Left ventricle myocardium superior (tissue), 1 donor: ENCODE results near the gene DPP6. TPM values are rescaled to one million over a fixed set of nuclear protein-coding genes. Genes with fewer than 3 reads are reported as not detected.

ENCODE experiments used
- ATAC-seq: fragments of 200-7000 bp; cut with Tn5 transposase; one replicate; pipeline ENCODE4 v1.9.1; 2020; ENCODE audit warnings: mild to moderate bottlenecking, moderate library complexity
- DNase-seq: peaks from one replicate; pipeline ENCODE4 v3.0.0-alpha.2; 2020
- intact Hi-C: fragments of 100-400 bp; cut with micrococcal nuclease; formaldehyde crosslinking; loops from one replicate; pipeline ENCODE4 v1.11.0; 2022
- total RNA-seq: library from RNA; stranded (reverse); fragmentation: NEBNext Ultra II Directional; extraction: Animal tissue kit (Norgen Biotek cat#: 25700); gene quantifications from one replicate; pipeline ENCODE4 v1.2.1, GENCODE V29; 2021
- donor health status: DM: no; HTN: yes; CAD: no; lungs with severe emphysema.

The DPP6 gene
- total RNA-seq, 1 donor from 2014 or later, result not detected

GRCh38 chr7:154474903-154475520 lies 422.8 kb downstream of the DPP6 start:
- intact Hi-C loops, result no loop called here
- no peak for ATAC-seq
- DNase-seq, result no peak

- DNase-seq (no peak), ATAC-seq (no peak)
- intact Hi-C loops, result no loop called here
Measured at GRCh38 chr7:154475864-154476263, 423.7 kb downstream of the DPP6 start.

- ATAC-seq, result no peak
- intact Hi-C loops, result no loop called here
- no peak for DNase-seq
Measured at GRCh38 chr7:154480817-154481216, 428.6 kb downstream of the DPP6 start.

GRCh38 chr7:154482863-154483262 lies 430.7 kb downstream of the DPP6 start:
- DNase-seq (no peak), ATAC-seq (no peak)
- intact Hi-C loops, result no loop called here

- ATAC-seq (no peak), DNase-seq (no peak)
- intact Hi-C loops, result no loop called here
Measured at GRCh38 chr7:154484406-154484805, 432.2 kb downstream of the DPP6 start.

- intact Hi-C loops, result no loop called here
- no peak for ATAC-seq
- no peak for DNase-seq
Measured at GRCh38 chr7:154484943-154485342, 432.7 kb downstream of the DPP6 start.

- ATAC-seq (no peak), DNase-seq (no peak)
- intact Hi-C loops, result no loop called here
Measured at GRCh38 chr7:154489897-154490296, 437.7 kb downstream of the DPP6 start.

GRCh38 chr7:154493594-154493993 lies 441.4 kb downstream of the DPP6 start:
- intact Hi-C loops, result no loop called here
- ATAC-seq (no peak), DNase-seq (no peak)

GRCh38 chr7:154497751-154498150 lies 445.6 kb downstream of the DPP6 start:
- DNase-seq (no peak), ATAC-seq (no peak)
- intact Hi-C loops, result no loop called here

- DNase-seq (no peak), ATAC-seq (no peak)
- intact Hi-C loops, result no loop called here
Measured at GRCh38 chr7:154503962-154504550, 451.9 kb downstream of the DPP6 start.

GRCh38 chr7:154504918-154505317 lies 452.7 kb downstream of the DPP6 start:
- intact Hi-C loops, result no loop called here
- ATAC-seq (no peak), DNase-seq (no peak)

GRCh38 chr7:154505362-154505761 lies 453.2 kb downstream of the DPP6 start:
- ATAC-seq (no peak), DNase-seq (no peak)
- intact Hi-C loops, result no loop called here

GRCh38 chr7:154509192-154509591 lies 457.0 kb downstream of the DPP6 start:
- DNase-seq (no peak), ATAC-seq (no peak)
- intact Hi-C loops, result no loop called here

- ATAC-seq (no peak), DNase-seq (no peak)
- intact Hi-C loops, result no loop called here
Measured at GRCh38 chr7:154512121-154512833, 460.1 kb downstream of the DPP6 start.

GRCh38 chr7:154517768-154518167 lies 465.6 kb downstream of the DPP6 start:
- ATAC-seq (no peak), DNase-seq (no peak)
- intact Hi-C loops, result no loop called here

- DNase-seq (no peak), ATAC-seq (no peak)
- intact Hi-C loops, result no loop called here
Measured at GRCh38 chr7:154519229-154519628, 467.0 kb downstream of the DPP6 start.

GRCh38 chr7:154530136-154530535 lies 477.9 kb downstream of the DPP6 start:
- DNase-seq (no peak), ATAC-seq (no peak)
- intact Hi-C loops, result no loop called here

GRCh38 chr7:154532771-154533170 lies 480.6 kb downstream of the DPP6 start:
- ATAC-seq, result no peak
- no peak for DNase-seq
- intact Hi-C loops, result no loop called here

GRCh38 chr7:154540596-154540995 lies 488.4 kb downstream of the DPP6 start:
- ATAC-seq (no peak), DNase-seq (no peak)
- intact Hi-C loops, result no loop called here

GRCh38 chr7:154541606-154542005 lies 489.4 kb downstream of the DPP6 start:
- no peak for DNase-seq
- intact Hi-C loops, result no loop called here

More at GRCh38 chr7:154541606-154542005, 489.4 kb downstream of the DPP6 start:
- no peak for ATAC-seq
